HFFc6 (cell line): ENCODE measurements around the gene ERVH48-1. TPM values are rescaled to one million over a fixed set of nuclear protein-coding genes. Genes with fewer than 3 reads are reported as not detected.
"Not testable (repeated sequence)": the region's sequence is repeated elsewhere in the genome, so short reads cannot be mapped to it uniquely, and the experiment has no call there.

Experiments used
- DNase-seq: peaks from one replicate; pipeline ENCODE4 v3.0.0-alpha.2; 2018
- H3K27ac Mint-ChIP-seq: 2 replicates; pipeline ENCODE4 v1.8.0; 2020; ENCODE audit warnings: mild to moderate bottlenecking, mixed read lengths
- H3K27me3 Mint-ChIP-seq: 2 replicates; pipeline ENCODE4 v1.8.0; 2021; ENCODE audit warnings: mild to moderate bottlenecking, moderate library complexity, mixed read lengths; ENCODE audit not compliant: insufficient read depth
- H3K36me3 Mint-ChIP-seq: 2 replicates; pipeline ENCODE4 v1.8.0; 2021; ENCODE audit warnings: low read depth, mixed read lengths
- H3K4me1 Mint-ChIP-seq: 2 replicates; pipeline ENCODE4 v1.8.0; 2020; ENCODE audit warnings: low read depth, mixed read lengths
- H3K4me3 Mint-ChIP-seq: 2 replicates; pipeline ENCODE4 v1.8.0; 2020; ENCODE audit warnings: mild to moderate bottlenecking, moderate library complexity, mixed read lengths
- H3K9me3 Mint-ChIP-seq: 2 replicates; pipeline ENCODE4 v1.8.0; 2020; ENCODE audit warnings: mild to moderate bottlenecking, mixed read lengths
- CTCF ChIP-seq: fragments of 200-600 bp; sonication (generic); IDR thresholded peaks from 2 replicates; pipeline ENCODE4 v1.5.0; 2021; ENCODE audit warnings: antibody characterized with exemption, mild to moderate bottlenecking
- total RNA-seq, 6 experiments: library from RNA; stranded (reverse); fragmentation: NEBNext Ultra II Directional; extraction: Animal tissue kit (Norgen Biotek cat#: 25700); gene quantifications; 2 replicates in 1 of 6; 3 replicates in 5 of 6; pipeline ENCODE4 v1.2.3, GENCODE V29; 2021

Gene ERVH48-1
- total RNA-seq, 6 experiments from 2014 or later: not detected

GRCh38 chr21:42887326-42887725 lies 38.1 kb downstream of the ERVH48-1 start:
- Mint-ChIP-seq H3K36me3 (no peaks in the 10 kb centered on the region), H3K4me1 (peaks cover 3% of the 10 kb centered on the region), H3K9me3 (no peaks in the 10 kb centered on the region), H3K27ac (no peak overlapping the region), H3K4me3 (no peak overlapping the region), H3K27me3 (no peaks in the 10 kb centered on the region; the same call in 1 of the 2 replicates)
- no peak for DNase-seq
- no peak for TF ChIP-seq CTCF

- no peak overlapping the region for H3K4me3 Mint-ChIP-seq
- peaks cover 23% of the 10 kb centered on the region for H3K36me3 Mint-ChIP-seq
- no peak for TF ChIP-seq CTCF
- H3K27me3 Mint-ChIP-seq: no peaks in the 10 kb centered on the region; the same call in 1 of the 2 replicates
- peaks cover 14% of the 10 kb centered on the region for H3K4me1 Mint-ChIP-seq
- H3K27ac Mint-ChIP-seq: no peak overlapping the region
- H3K9me3 Mint-ChIP-seq: peaks cover 6% of the 10 kb centered on the region; the same call in 1 of the 2 replicates
- DNase-seq: no peak
Measured at GRCh38 chr21:42883921-42884320, 41.5 kb downstream of the ERVH48-1 start.

- H3K9me3 Mint-ChIP-seq: peaks cover 6% of the 10 kb centered on the region; the same call in 1 of the 2 replicates
- no peak for DNase-seq
- peak overlapping the region; percentile 91 for H3K27ac Mint-ChIP-seq
- peaks cover 23% of the 10 kb centered on the region for H3K36me3 Mint-ChIP-seq
- H3K4me1 Mint-ChIP-seq: peaks cover 23% of the 10 kb centered on the region
- peaks cover 3% of the 10 kb centered on the region for H3K27me3 Mint-ChIP-seq
- H3K4me3 Mint-ChIP-seq: peak overlapping the region; percentile 94
- no peak for TF ChIP-seq CTCF
Measured at GRCh38 chr21:42880352-42880751, 45.1 kb downstream of the ERVH48-1 start.

GRCh38 chr21:42878993-42879787 lies 46.2 kb downstream of the ERVH48-1 start, which contains the start of gene WDR4:
TSS of gene WDR4 (minus strand) at chr21:42879539. CDS start at chr21:42879495, 44 bp downstream.
- Mint-ChIP-seq H3K4me1 (peaks cover 23% of the 10 kb centered on the region), H3K27me3 (peaks cover 3% of the 10 kb centered on the region), H3K4me3 (peak within 1 kb of the TSS; percentile 94), H3K36me3 (peaks cover 27% of the 10 kb centered on the region), H3K27ac (peak within 1 kb of the TSS; percentile 91), H3K9me3 (peaks cover 6% of the 10 kb centered on the region; the same call in 1 of the 2 replicates)
- DNase-seq: peak; percentile 95
- no peak for TF ChIP-seq CTCF

GRCh38 chr21:42878678-42878992 lies 46.8 kb downstream of the ERVH48-1 start:
- no peak for TF ChIP-seq CTCF
- peaks cover 23% of the 10 kb centered on the region for H3K4me1 Mint-ChIP-seq
- DNase-seq: peak; percentile 5
- H3K9me3 Mint-ChIP-seq: peaks cover 6% of the 10 kb centered on the region; the same call in 1 of the 2 replicates
- H3K27ac Mint-ChIP-seq: peak overlapping the region; percentile 91
- peaks cover 29% of the 10 kb centered on the region for H3K36me3 Mint-ChIP-seq
- H3K4me3 Mint-ChIP-seq: peak overlapping the region; percentile 94
- H3K27me3 Mint-ChIP-seq: peaks cover 3% of the 10 kb centered on the region

GRCh38 chr21:42875811-42876210 lies 49.6 kb downstream of the ERVH48-1 start:
- peaks cover 30% of the 10 kb centered on the region for H3K36me3 Mint-ChIP-seq
- H3K27me3 Mint-ChIP-seq, H3K27ac Mint-ChIP-seq, DNase-seq, H3K4me3 Mint-ChIP-seq, H3K9me3 Mint-ChIP-seq: not testable (repeated sequence)
- H3K4me1 Mint-ChIP-seq: peaks cover 22% of the 10 kb centered on the region
